Sigmoid colon (tissue), 3 donors: Measurements from ENCODE around the gene ARHGAP36.

ENCODE experiments used
- POLR2A ChIP-seq, 2 donors: fragments of 450-650 bp; IDR thresholded peaks; one replicate each; pipeline ENCODE4 v1.6.1; 2016; ENCODE audit warnings: antibody characterized with exemption in 2 of 2, mild to moderate bottlenecking in 2 of 2, moderate library complexity in 2 of 2
- TF ChIP-seq, protein P1 (sequence below), 4 experiments: fragments of 450-650 bp in 3 of 4; fragments of 200-600 bp in 1 of 4; IDR thresholded peaks; one replicate each; pipeline ENCODE4 v1.5.1; 2016 to 2019; ENCODE audit warnings: antibody characterized with exemption in 4 of 4, mild to moderate bottlenecking in 3 of 4, moderate library complexity in 2 of 4

- no peak for TF ChIP-seq POLR2A (IDR thresholded peaks at IDR 0.05)
- TF ChIP-seq, protein P1, sequence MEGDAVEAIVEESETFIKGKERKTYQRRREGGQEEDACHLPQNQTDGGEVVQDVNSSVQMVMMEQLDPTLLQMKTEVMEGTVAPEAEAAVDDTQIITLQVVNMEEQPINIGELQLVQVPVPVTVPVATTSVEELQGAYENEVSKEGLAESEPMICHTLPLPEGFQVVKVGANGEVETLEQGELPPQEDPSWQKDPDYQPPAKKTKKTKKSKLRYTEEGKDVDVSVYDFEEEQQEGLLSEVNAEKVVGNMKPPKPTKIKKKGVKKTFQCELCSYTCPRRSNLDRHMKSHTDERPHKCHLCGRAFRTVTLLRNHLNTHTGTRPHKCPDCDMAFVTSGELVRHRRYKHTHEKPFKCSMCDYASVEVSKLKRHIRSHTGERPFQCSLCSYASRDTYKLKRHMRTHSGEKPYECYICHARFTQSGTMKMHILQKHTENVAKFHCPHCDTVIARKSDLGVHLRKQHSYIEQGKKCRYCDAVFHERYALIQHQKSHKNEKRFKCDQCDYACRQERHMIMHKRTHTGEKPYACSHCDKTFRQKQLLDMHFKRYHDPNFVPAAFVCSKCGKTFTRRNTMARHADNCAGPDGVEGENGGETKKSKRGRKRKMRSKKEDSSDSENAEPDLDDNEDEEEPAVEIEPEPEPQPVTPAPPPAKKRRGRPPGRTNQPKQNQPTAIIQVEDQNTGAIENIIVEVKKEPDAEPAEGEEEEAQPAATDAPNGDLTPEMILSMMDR (IDR thresholded peaks at IDR 0.05): no peak
Measured at GRCh38 chrX:131059246-131059645, 1.1 kb downstream of the ARHGAP36 start.
